ENCODE results near the gene LCE3B. TPM values are rescaled to one million over a fixed set of nuclear protein-coding genes. Genes with fewer than 3 reads are reported as not detected.
"Not testable (repeated sequence)": the region's sequence is repeated elsewhere in the genome, so short reads cannot be mapped to it uniquely, and the experiment has no call there.

The LCE3B gene, protein sequence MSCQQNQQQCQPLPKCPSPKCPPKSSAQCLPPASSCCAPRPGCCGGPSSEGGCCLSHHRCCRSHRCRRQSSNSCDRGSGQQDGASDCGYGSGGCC
- not detected for total RNA-seq

DNA sequence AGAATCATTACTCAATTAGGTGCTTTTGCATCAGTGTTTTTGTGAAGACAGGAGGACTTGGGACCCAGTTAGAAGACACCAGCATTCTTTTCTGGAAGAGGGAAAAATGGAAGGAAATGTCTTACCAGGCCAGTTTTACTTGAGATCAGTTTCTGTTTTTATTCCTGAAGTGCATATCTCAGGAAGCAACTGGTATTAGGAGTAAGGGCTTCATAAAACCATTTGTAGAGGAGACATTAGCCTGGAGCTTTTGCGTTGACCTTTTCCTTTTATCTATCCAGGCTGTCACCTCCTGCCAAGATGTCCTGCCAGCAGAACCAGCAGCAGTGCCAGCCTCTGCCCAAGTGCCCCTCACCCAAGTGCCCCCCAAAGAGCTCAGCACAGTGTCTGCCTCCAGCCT is at the start of gene LCE3B:
Gene LCE3B (plus strand): TSS at position 301 of the 400 bp plus-strand sequence. CDS start 0 bp downstream, at position 301.
- H3K27ac ChIP-seq: no peak within 1 kb of the TSS
- peaks cover 0 to 14% (median 0%) of the 10 kb centered on the region in 3 donors for H3K9me3 ChIP-seq
- TF ChIP-seq POLR2AphosphoS5 (IDR thresholded peaks at IDR 0.05): no peak
- TF ChIP-seq EP300 (IDR thresholded peaks at IDR 0.05): no peak
- no peak for TF ChIP-seq POLR2A (IDR thresholded peaks at IDR 0.05)
- TF ChIP-seq, protein P1, sequence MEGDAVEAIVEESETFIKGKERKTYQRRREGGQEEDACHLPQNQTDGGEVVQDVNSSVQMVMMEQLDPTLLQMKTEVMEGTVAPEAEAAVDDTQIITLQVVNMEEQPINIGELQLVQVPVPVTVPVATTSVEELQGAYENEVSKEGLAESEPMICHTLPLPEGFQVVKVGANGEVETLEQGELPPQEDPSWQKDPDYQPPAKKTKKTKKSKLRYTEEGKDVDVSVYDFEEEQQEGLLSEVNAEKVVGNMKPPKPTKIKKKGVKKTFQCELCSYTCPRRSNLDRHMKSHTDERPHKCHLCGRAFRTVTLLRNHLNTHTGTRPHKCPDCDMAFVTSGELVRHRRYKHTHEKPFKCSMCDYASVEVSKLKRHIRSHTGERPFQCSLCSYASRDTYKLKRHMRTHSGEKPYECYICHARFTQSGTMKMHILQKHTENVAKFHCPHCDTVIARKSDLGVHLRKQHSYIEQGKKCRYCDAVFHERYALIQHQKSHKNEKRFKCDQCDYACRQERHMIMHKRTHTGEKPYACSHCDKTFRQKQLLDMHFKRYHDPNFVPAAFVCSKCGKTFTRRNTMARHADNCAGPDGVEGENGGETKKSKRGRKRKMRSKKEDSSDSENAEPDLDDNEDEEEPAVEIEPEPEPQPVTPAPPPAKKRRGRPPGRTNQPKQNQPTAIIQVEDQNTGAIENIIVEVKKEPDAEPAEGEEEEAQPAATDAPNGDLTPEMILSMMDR (IDR thresholded peaks at IDR 0.05): no peak
- no CpG with 5 or more reads among the region's 1 CpG for WGBS, 2 donors (ENCODE audit: low coverage in 1 of 2)
- no peaks in the 10 kb centered on the region for H3K27me3 ChIP-seq
- no peak for ATAC-seq
- no peaks in the 10 kb centered on the region for H3K36me3 ChIP-seq
- H3K4me1 ChIP-seq: no peaks in the 10 kb centered on the region
- no peak within 1 kb of the TSS for H3K4me3 ChIP-seq

DNA sequence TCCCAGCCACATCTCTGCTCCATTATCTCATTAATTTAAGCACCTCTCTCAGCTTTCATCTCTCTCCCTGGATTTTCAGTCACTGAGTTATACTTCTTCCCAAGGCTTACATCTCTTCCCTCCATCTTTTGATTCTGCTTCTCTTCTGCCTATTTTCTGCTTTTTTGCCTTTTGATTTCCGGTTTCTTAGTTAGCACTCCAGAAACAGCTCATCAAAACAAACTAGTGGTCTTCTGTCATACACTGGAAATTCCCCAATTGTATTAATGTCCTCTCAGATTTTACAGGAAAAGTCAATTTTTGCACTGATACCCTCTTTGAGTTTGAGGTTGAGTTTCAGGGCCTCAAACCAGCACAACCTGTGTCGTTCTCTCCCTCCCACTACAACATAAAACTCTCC is 48.5 kb upstream of the LCE3B start:
- Histone ChIP-seq H3K36me3 (no peaks in the 10 kb centered on the region), H3K9me3 (peaks cover 0 to 25% (median 0%) of the 10 kb centered on the region in 3 donors), H3K4me1 (no peaks in the 10 kb centered on the region), H3K27ac (no peak overlapping the region), H3K27me3 (no peaks in the 10 kb centered on the region), H3K4me3 (no peak overlapping the region)
- 40 to 69% methylated on average over 1 to 2 of the region's 2 CpGs for whole genome bisulfite sequencing, 2 donors (ENCODE audit: low coverage in 1 of 2)
- TF ChIP-seq, protein P1 (IDR thresholded peaks at IDR 0.05): no peak
- TF ChIP-seq EP300 (IDR thresholded peaks at IDR 0.05): no peak
- no peak for TF ChIP-seq POLR2A (IDR thresholded peaks at IDR 0.05)
- no peak for TF ChIP-seq POLR2AphosphoS5 (IDR thresholded peaks at IDR 0.05)
- ATAC-seq: no peak

DNA sequence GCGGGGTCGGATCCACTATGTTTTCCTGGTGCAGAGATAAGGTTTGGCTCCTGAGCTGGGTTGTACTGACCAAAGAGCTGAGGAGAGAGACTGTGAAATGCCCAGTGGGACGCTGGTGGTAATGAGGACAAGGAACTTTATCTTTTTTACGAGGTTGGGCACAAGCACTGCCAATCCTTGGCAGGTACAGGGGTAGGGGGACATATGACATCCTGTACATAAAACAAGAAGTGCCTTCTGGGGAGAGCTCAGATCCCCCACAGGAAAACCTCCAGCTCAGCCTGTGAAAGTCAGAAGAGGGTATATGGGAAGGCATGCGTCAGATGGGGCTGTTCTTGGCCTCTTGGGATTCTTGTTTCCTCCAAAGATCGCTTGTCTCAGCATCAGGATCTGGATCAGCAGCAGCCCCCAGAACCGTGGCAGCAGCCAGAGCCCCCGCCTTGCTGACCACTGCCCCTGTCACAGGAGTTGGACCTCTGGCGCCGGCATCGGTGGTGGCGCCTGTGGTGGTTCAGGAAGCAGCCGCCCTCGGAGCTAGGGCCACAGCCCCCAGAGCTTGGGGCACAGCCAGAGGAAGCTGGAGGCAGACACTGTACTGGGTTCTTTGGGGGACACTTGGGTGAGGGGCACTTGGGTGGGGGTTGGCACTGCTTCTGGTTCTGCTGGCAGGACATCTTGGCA is 47.9 kb upstream of the LCE3B start:
- Histone ChIP-seq H3K36me3 (no peaks in the 10 kb centered on the region), H3K4me1 (no peaks in the 10 kb centered on the region), H3K27me3 (no peaks in the 10 kb centered on the region), H3K4me3 (no peak overlapping the region), H3K9me3 (peaks cover 0 to 28% (median 0%) of the 10 kb centered on the region in 3 donors), H3K27ac (no peak overlapping the region)
- no peak for ATAC-seq
- TF ChIP-seq POLR2A (IDR thresholded peaks at IDR 0.05): no peak
- no peak for TF ChIP-seq POLR2AphosphoS5 (IDR thresholded peaks at IDR 0.05)
- TF ChIP-seq EP300 (IDR thresholded peaks at IDR 0.05): no peak
- 45 to 80% methylated on average over 1 to 2 of the region's 14 CpGs for WGBS, 2 donors (ENCODE audit: low coverage in 1 of 2)

DNA sequence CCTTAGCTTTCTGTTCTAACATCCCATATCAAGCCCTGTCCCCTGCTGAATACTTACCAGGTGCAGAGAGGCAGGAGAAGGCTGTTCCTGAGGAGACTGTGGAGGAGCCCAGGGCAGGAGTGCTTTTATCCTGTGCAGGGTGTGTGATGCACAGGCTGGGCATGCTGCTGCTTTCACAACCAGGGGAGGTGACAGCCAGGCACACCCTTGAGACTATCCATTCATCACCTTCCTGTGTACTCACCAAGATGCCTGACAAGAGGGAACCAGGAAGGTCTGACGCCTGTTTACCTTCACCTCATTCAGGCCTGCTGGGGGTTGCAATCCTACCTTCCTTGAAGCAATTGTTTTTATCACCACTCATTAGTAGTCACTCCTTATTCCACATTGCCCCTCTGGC is 46.9 kb upstream of the LCE3B start, which contains the start of gene LCE3E:
Gene LCE3E (minus strand): TSS at position 100 of the 400 bp plus-strand sequence. CDS start 572 bp downstream, outside the sequence.
- H3K4me3 ChIP-seq: no peak within 1 kb of the TSS
- ATAC-seq: no peak
- no peaks in the 10 kb centered on the region for H3K4me1 ChIP-seq
- TF ChIP-seq, protein P1 (IDR thresholded peaks at IDR 0.05): no peak
- TF ChIP-seq POLR2AphosphoS5 (IDR thresholded peaks at IDR 0.05): no peak
- no peak for TF ChIP-seq POLR2A (IDR thresholded peaks at IDR 0.05)
- TF ChIP-seq EP300 (IDR thresholded peaks at IDR 0.05): no peak
- no peaks in the 10 kb centered on the region for H3K27me3 ChIP-seq
- WGBS, 2 donors (ENCODE audit: low coverage in 1 of 2): 58 to 80% methylated on average over 1 of the region's 1 CpG
- H3K9me3 ChIP-seq: peaks cover 0 to 28% (median 0%) of the 10 kb centered on the region in 3 donors
- no peak within 1 kb of the TSS for H3K27ac ChIP-seq
- H3K36me3 ChIP-seq: no peaks in the 10 kb centered on the region

DNA sequence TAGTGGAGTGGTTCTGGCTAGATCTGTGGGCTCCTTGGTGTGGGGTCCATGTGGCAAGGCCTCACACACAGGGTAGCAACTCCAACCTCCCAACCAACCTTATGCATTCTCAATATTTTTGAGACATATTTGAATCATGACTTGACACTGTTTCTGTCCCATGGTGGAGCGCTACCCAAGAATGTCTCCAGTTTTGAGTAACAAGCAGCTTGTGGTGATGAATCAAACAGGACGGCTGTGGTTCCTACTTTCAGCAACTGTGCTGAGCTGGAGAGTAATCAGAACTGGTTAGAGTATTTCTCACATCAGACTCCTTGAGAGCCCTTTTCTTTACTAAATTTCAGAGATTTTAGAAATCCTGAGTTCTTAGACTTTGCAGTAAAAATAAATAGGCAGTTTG is 36.4 kb upstream of the LCE3B start:
- no peaks in the 10 kb centered on the region for H3K36me3 ChIP-seq
- no peak overlapping the region for H3K4me3 ChIP-seq
- TF ChIP-seq, protein P1 (IDR thresholded peaks at IDR 0.05): no peak
- TF ChIP-seq POLR2A (IDR thresholded peaks at IDR 0.05) (no peak), POLR2AphosphoS5 (IDR thresholded peaks at IDR 0.05) (no peak), EP300 (IDR thresholded peaks at IDR 0.05) (no peak)
- no peaks in the 10 kb centered on the region for H3K4me1 ChIP-seq
- H3K27ac ChIP-seq: no peak overlapping the region
- 85 to 86% methylated on average over 2 of the region's 2 CpGs for WGBS, 2 donors (ENCODE audit: low coverage in 1 of 2)
- H3K27me3 ChIP-seq: peaks cover 13% of the 10 kb centered on the region
- ATAC-seq: no peak
- no peaks in the 10 kb centered on the region for H3K9me3 ChIP-seq

DNA sequence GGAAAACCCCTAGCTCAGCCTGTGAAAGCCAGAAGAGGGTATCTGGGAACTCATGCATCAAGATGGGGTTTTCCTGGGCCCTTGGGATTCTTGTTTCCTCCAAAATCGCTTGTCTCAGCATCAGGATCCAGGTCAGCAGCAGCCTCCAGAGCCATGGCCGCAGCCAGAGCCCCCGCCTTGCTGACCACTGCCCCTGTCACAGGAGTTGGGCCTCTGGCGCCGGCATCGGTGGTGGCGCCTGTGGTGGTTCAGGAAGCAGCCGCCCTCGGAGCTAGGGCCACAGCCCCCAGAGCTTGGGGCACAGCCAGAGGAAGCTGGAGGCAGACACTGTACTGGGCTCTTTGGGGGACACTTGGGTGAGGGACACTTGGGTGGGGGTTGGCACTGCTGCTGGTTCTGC is 34.1 kb upstream of the LCE3B start:
- not testable (repeated sequence) for ATAC-seq

More for the DNA sequence above, 34.1 kb upstream of the LCE3B start:
- not testable (repeated sequence) for H3K27ac ChIP-seq, H3K27me3 ChIP-seq, H3K9me3 ChIP-seq, H3K36me3 ChIP-seq, H3K4me1 ChIP-seq, H3K4me3 ChIP-seq
- no CpG with 5 or more reads among the region's 9 CpGs for WGBS, 2 donors (ENCODE audit: low coverage in 1 of 2)
